Activated CD4-positive, alpha-beta T cell treated with anti-CD3 and anti-CD28 coated beads for 48 hours (primary cell): ENCODE data around the gene PPP2R2C.

Source experiments
- DNase-seq: peaks from one replicate; pipeline ENCODE4 v3.0.0-alpha.2; 2020

Gene PPP2R2C

DNA sequence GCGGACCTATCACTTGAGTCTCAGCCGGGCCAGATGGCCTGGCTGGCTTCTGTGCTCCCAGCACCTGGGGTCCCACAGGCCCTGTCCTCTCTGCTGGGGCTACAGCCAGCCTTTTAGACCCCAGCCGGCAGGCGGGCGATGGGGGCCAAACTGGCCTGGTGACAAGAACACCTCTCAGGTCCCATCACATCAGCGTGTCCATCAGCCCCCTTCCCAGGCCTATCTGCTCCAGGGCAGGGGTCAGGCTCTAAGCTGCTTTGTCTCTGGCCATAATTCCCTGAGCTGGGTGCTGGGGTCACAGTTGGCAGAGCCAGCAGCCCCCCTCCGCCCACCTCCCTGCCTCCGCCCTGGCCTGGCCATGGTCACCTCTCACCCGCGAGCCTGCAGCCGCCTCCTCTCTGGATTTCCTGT lies 77.7 kb downstream of the PPP2R2C start:
- DNase-seq: no peak

GRCh38 chr4:6393544-6394475 lies 78.6 kb downstream of the PPP2R2C start:
- DNase-seq: no peak

DNA sequence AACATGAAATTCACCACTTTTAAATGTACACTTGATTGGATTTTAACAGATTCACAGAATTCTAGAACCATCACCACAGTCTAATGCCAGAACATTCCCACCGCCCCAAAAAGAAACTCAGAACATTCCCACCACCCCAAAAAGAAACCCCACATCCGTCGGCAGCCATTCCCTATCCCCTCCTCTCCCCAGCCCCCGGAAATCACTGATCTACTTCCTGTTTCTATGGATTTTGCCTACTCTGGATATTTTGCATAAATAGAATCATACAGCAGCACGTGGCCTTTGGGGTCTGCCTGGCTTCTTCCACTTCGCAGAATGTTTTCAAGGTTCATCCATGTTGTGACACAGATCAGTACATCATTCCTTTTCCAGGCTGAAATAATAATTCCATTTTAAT lies 79.3 kb downstream of the PPP2R2C start:
- no peak for DNase-seq

GRCh38 chr4:6392407-6392806 lies 80.0 kb downstream of the PPP2R2C start:
- DNase-seq: no peak

- no peak for DNase-seq
These were observed 80.6 kb downstream of the PPP2R2C start for GRCh38 chr4:6391852-6392188.

DNA sequence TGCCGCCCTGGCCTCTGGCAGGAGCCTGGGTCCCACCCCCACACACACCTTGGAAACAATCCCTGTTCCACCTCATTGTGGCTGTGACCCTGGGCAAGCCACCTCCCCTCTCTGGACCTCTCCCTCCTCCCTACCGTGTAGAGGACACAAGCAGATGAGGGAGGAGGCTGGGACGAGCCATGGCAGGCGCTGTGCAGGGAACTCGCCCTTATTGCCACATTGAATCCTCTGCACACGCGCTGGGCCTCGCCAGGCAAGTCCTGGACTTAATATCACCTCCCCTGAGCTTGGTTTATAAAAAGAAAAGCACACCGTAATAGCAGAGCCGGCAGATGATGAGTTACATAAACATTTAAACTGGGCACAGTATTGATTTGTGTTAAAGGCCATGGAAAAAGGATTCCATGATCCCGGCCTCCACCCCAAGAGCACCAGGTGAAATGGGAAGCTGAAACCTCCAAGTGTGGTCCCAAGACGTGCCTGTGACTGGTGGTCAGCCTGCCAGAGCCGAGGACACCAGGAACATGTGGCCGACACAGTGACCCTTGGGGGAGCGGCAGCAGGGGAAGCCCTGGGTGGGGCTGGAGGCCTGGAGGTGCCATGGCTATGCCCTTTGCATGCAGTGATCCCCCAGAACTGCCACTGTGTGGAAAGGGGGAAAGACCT lies 81.1 kb downstream of the PPP2R2C start:
- DNase-seq: no peak

- no peak for DNase-seq
These were observed 82.1 kb downstream of the PPP2R2C start for GRCh38 chr4:6390356-6390755.

GRCh38 chr4:6389142-6389825 lies 83.1 kb downstream of the PPP2R2C start:
- DNase-seq: no peak

DNA sequence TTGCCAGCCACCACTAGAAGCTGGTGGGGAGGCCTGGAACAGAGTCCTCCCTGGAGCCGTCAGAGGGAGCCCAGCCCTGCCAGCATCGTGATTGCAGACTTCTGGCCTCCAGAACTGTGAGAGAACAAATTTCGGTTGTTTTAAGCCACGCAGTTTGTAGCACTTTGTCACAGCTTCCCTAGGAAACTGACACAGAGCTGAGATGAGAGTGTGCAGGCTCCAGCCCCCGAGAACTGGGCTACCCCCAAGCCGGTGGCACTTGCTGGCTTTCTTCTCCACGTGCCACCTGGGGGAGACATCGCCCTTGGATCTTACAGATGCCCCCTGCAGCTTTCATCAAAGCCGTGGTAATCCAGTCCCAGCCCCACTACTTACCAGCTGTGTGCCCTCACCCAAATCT lies 83.7 kb downstream of the PPP2R2C start:
- no peak for DNase-seq

- DNase-seq: no peak
These were observed 84.5 kb downstream of the PPP2R2C start for GRCh38 chr4:6387946-6388345.

DNA sequence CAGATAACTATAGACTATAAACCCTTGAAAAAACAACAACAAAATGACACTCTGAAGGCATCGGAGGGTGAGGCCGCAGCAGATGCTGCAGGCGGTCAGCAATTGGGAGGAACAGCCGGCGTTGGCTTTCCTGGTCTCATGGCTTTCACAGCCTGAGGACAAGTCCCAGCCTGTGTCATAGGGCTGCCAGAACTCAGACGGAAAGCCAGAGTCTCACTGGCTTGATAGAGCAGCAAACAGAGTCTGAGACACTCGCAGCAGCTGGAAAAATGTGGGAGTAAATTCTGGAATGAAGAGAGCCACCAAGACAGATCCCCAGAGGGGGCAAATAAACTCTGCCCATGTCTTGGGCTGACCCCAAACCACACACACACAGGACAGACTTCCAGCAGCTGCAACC lies 86.3 kb downstream of the PPP2R2C start:
- no peak for DNase-seq

- DNase-seq: no peak
These were observed 87.1 kb downstream of the PPP2R2C start for GRCh38 chr4:6385288-6385687.

DNA sequence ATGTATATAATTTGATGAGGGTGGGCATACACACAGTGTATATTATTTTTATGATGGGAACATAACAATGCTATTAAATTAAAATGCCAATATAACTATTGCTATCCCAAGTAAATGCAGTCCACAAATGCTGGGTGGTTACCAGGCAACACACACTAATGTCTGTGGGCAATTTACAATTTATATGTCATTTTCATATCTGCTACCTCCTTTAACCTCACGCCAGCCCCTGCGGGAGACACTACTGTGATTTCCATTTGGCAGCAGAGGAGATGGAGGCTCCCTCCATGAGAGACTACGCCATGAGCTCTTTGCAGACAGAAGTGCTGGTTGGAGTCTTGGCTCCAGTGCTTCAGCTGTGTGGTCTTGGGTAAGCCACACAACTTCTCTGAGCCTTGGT lies 87.9 kb downstream of the PPP2R2C start:
- DNase-seq: no peak

GRCh38 chr4:6383929-6384328 lies 88.5 kb downstream of the PPP2R2C start:
- DNase-seq: no peak

GRCh38 chr4:6383009-6383404 lies 89.4 kb downstream of the PPP2R2C start:
- DNase-seq: no peak

DNA sequence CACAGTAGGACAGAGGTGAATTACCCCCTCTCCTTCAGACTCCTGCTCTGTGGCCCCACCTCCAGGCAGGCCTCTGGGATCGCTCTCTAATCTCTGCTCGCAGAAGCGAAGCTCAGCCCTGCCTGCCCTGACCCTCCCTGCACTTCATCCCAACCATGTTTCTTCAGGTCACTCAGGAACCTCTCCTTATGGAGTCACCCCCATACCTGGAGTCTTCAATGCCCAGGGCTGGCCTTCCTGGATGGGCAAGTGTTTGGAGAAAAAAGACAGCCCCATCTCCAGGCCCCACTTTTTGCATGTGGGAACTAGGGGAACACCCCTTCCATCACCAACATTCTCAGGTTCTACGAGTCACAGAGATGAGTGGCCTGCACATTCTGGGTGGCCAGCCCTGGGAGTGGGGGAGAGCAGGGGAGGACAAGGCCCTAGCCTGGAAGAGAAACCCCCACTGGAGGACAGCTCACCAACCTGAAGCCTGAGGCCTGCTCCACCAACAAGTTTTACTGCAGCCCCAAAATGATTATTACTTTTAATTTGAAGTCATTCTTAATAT lies 90.8 kb downstream of the PPP2R2C start:
- DNase-seq: no peak

DNA sequence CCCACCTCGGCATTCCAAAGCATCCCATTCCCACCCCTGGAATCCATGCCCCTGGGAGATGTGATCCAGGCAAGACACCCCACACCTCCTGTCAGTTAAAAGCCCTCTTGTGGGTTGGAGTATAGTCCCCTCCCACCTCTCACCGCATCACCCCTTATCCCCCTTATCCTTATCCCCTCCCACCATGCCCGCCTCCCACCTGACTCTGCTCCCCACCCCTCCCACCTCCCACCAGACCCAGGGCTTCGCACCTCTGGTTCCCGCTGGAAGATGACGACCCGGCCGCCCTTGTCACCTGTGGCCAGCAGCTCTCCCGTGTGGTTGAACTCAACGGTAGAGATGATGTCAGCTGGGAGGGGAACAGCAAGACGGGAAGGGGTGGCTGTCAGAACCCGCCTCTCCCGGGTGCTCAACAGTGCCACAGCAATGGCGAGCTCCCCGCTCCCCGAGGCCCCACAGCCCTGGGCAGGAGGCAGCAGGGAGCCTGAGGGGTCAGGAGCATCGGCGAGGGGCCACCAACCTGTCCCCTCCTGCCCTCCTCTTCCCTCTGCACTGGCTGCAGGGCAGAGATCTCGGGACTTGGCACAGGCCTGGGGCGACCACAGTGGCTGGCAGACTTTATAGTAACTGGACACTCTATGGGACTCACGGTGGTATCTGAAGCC lies 91.5 kb downstream of the PPP2R2C start:
- DNase-seq: no peak

DNA sequence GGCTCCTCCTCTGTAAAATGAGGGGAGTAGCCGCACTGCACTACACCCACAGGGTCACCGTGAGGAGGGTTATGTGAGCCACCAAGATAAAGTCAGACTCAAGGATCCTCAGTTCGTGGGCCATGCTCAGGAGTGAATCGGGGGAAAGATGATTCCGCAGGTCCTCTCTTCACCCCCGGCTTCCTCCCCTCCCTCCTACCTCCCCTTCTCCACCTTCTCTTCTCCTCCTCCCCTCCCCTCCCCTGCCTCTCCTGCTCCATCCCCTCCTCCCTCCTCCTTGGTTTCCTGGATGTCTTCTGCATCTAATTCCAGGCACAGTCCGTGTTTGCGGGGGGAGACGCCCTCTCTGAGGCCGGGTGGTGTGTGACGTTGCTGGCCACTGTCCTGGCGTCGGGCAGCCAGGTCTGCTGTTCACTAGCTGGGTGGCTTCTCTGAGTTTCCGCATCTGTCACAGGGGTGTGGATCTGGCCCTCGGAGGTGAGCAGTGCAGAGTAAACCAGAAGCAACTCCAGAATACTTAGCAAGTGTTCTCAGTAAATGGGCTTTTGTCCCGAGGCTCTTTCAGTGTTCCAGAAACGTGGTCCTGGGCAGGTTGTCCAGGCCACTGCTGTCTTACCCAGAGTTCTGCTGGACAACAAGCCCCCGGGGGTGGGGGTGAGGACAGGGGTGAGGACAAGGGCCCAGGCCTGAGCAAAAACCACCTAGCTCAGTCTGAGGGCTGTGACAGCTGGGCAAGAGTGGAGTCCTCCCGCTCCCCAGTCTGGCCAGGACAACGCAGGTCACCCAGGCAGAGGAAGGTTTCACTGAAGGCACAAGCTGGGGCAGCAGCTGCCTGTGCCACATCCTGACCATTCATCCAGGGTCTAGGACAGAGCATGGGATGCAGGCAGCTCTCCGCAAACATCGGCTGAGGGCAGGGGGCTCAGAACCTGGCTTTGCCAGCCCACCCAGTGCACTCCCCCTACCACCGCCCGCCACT lies 92.4 kb downstream of the PPP2R2C start:
- DNase-seq: no peak

- no peak for DNase-seq
These were observed 93.6 kb downstream of the PPP2R2C start for GRCh38 chr4:6378493-6379445.
